Nephron progenitor cell (in vitro differentiated cells): Measurements from ENCODE around the gene SKAP2.

Experiments
- DNase-seq: peaks from one replicate; pipeline ENCODE4 v3.0.0; 2021
- H3K27ac Mint-ChIP-seq: 2 replicates; pipeline ENCODE4 v1.8.0; 2021; ENCODE audit warnings: mild to moderate bottlenecking, moderate library complexity, mixed read lengths
- H3K27me3 Mint-ChIP-seq: 2 replicates; pipeline ENCODE4 v1.8.0; 2021; ENCODE audit warnings: mild to moderate bottlenecking, low read depth, mixed read lengths; ENCODE audit not compliant: poor library complexity
- H3K36me3 Mint-ChIP-seq: 2 replicates; pipeline ENCODE4 v1.8.0; 2021; ENCODE audit warnings: low read depth, mixed read lengths
- H3K4me1 Mint-ChIP-seq: 2 replicates; pipeline ENCODE4 v1.8.0; 2021; ENCODE audit warnings: mixed read lengths
- H3K4me3 Mint-ChIP-seq: 2 replicates; pipeline ENCODE4 v1.8.0; 2021; ENCODE audit warnings: mild to moderate bottlenecking, moderate library complexity, mixed read lengths
- H3K9me3 Mint-ChIP-seq: 2 replicates; pipeline ENCODE4 v1.8.0; 2021; ENCODE audit warnings: mild to moderate bottlenecking, moderate library complexity, mixed read lengths
- CTCF ChIP-seq: fragments of 200-600 bp; sonication (generic); IDR thresholded peaks from 2 replicates; pipeline ENCODE4 v1.5.0; 2021; ENCODE audit warnings: antibody characterized with exemption

Gene SKAP2

GRCh38 chr7:26670841-26671240, 193.5 kb downstream of the SKAP2 start:
- Mint-ChIP-seq H3K4me1 (peaks cover 39% of the 10 kb centered on the region), H3K27me3 (no peaks in the 10 kb centered on the region)
- no peak for TF ChIP-seq CTCF

GRCh38 chr7:26670290-26670689, 194.1 kb downstream of the SKAP2 start:
- no peaks in the 10 kb centered on the region for H3K27me3 Mint-ChIP-seq
- H3K4me1 Mint-ChIP-seq = peaks cover 42% of the 10 kb centered on the region
- H3K27ac Mint-ChIP-seq = no peak overlapping the region
- H3K4me3 Mint-ChIP-seq = no peak overlapping the region
- no peaks in the 10 kb centered on the region for H3K9me3 Mint-ChIP-seq
- TF ChIP-seq CTCF = no peak
- H3K36me3 Mint-ChIP-seq = no peaks in the 10 kb centered on the region
- no peak for DNase-seq

More at GRCh38 chr7:26670841-26671240, 193.5 kb downstream of the SKAP2 start:
- Mint-ChIP-seq H3K4me3 (no peak overlapping the region), H3K36me3 (no peaks in the 10 kb centered on the region), H3K9me3 (no peaks in the 10 kb centered on the region), H3K27ac (no peak overlapping the region)
- DNase-seq = no peak

- DNase-seq = no peak
- Mint-ChIP-seq H3K27ac (no peak overlapping the region), H3K4me1 (peaks cover 53% of the 10 kb centered on the region), H3K9me3 (no peaks in the 10 kb centered on the region), H3K36me3 (no peaks in the 10 kb centered on the region), H3K27me3 (no peaks in the 10 kb centered on the region), H3K4me3 (no peak overlapping the region)
- no peak for TF ChIP-seq CTCF
These were observed 195.6 kb downstream of the SKAP2 start for GRCh38 chr7:26668821-26669220.

GRCh38 chr7:26667514-26668133, 196.8 kb downstream of the SKAP2 start:
- H3K27me3 Mint-ChIP-seq = no peaks in the 10 kb centered on the region
- no peak overlapping the region for H3K27ac Mint-ChIP-seq
- DNase-seq = peak; percentile 69
- no peaks in the 10 kb centered on the region for H3K36me3 Mint-ChIP-seq
- H3K9me3 Mint-ChIP-seq = no peaks in the 10 kb centered on the region
- H3K4me3 Mint-ChIP-seq = peak overlapping the region; percentile 3
- peak; percentile 88 for TF ChIP-seq CTCF
- peaks cover 59% of the 10 kb centered on the region for H3K4me1 Mint-ChIP-seq

- Mint-ChIP-seq H3K4me1 (peaks cover 59% of the 10 kb centered on the region), H3K27me3 (no peaks in the 10 kb centered on the region), H3K27ac (no peak overlapping the region), H3K9me3 (no peaks in the 10 kb centered on the region), H3K36me3 (no peaks in the 10 kb centered on the region), H3K4me3 (no peak overlapping the region)
- no peak for DNase-seq
- no peak for TF ChIP-seq CTCF
These were observed 199.5 kb downstream of the SKAP2 start for GRCh38 chr7:26664735-26665416.

GRCh38 chr7:26664274-26664673, 200.1 kb downstream of the SKAP2 start:
- no peak for DNase-seq
- no peaks in the 10 kb centered on the region for H3K9me3 Mint-ChIP-seq
- no peak overlapping the region for H3K27ac Mint-ChIP-seq
- no peak for TF ChIP-seq CTCF
- no peak overlapping the region for H3K4me3 Mint-ChIP-seq
- peaks cover 65% of the 10 kb centered on the region for H3K4me1 Mint-ChIP-seq
- H3K36me3 Mint-ChIP-seq = no peaks in the 10 kb centered on the region
- no peaks in the 10 kb centered on the region for H3K27me3 Mint-ChIP-seq
